Endothelial cell of umbilical vein (primary cell): ENCODE measurements around the gene MYO9A.

Experiments
- CTCF ChIP-seq, 2 donors: IDR thresholded peaks; 1 replicate in 1 of 2; 2 replicates in 1 of 2; pipeline ENCODE4 v1.5.1; 2011; ENCODE audit warnings: low read length in 2 of 2, mild to moderate bottlenecking in 2 of 2, moderate library complexity in 2 of 2, control low read depth in 1 of 2, inconsistent platforms in 1 of 2, low read depth in 1 of 2; ENCODE audit not compliant: insufficient read depth in 1 of 2; ENCODE audit errors: extremely low read depth in 1 of 2
- EZH2 ChIP-seq: IDR thresholded peaks from 2 replicates; pipeline ENCODE4 v1.6.1; 2012; ENCODE audit warnings: borderline replicate concordance, low read depth, mild to moderate bottlenecking, moderate library complexity, low read length, inconsistent platforms; ENCODE audit not compliant: severe bottlenecking
- FOS ChIP-seq: IDR thresholded peaks from 2 replicates; pipeline ENCODE4 v1.6.1; 2011; ENCODE audit warnings: mild to moderate bottlenecking, low read length, moderate library complexity, borderline replicate concordance; ENCODE audit not compliant: insufficient read depth
- JUN ChIP-seq: IDR thresholded peaks from 2 replicates; pipeline ENCODE4 v1.6.1; 2011; ENCODE audit warnings: borderline replicate concordance, low read depth; ENCODE audit not compliant: insufficient read length, insufficient read depth
- MAX ChIP-seq: IDR thresholded peaks from 2 replicates; pipeline ENCODE4 v1.6.1; 2011; ENCODE audit not compliant: insufficient read depth, insufficient read length
- MYC ChIP-seq: IDR thresholded peaks from one replicate; pipeline ENCODE4 v1.6.1; 2011; ENCODE audit warnings: mild to moderate bottlenecking, low read depth, low read length
- POLR2A ChIP-seq: IDR thresholded peaks from 2 replicates; pipeline ENCODE4 v1.6.1; 2012; ENCODE audit warnings: low read depth, mild to moderate bottlenecking, control low read depth, low read length
- POLR2AphosphoS5 ChIP-seq: IDR thresholded peaks from 2 replicates; pipeline ENCODE4 v1.6.1; 2012; ENCODE audit warnings: low read depth, mild to moderate bottlenecking, control low read depth, low read length, moderate library complexity; ENCODE audit not compliant: insufficient read depth

- TF ChIP-seq CTCF (IDR thresholded peaks at IDR 0.05; ENCODE audit: extremely low read depth in 1 of 2, insufficient read depth in 1 of 2, low read depth in 1 of 2, low read length in 2 of 2) (no peak), EZH2 (no peak), FOS (no peak), JUN (no peak), POLR2AphosphoS5 (no peak), POLR2A (no peak), MAX (no peak), MYC (no peak)
Measured at GRCh38 chr15:71962537-71962936, 155.4 kb downstream of the MYO9A start.
